ENCODE results near the gene MTA3. TPM values are rescaled to one million over a fixed set of nuclear protein-coding genes. Genes with fewer than 3 reads are reported as not detected.

MTA3 gene
- total RNA-seq, 4 donors from 2014 or later, result 40.0 to 73.2 (median 54.3) TPM

GRCh38 chr2:42653039-42653438 lies 84.6 kb downstream of the MTA3 start:
- intact Hi-C loops (cut with DNase I; ENCODE audit: low total_unique reads) (no loop called here), in situ Hi-C loops (cut with MboI; ENCODE audit: low pct_ligation_motif_present in 1 of 4, low pct_unique_long_range_greater_than_20kb in 1 of 4, low sequenced_read_pairs in 3 of 4) (loop anchor here in 1 of 4 donors (25.0 kb wide), 1 partner anchor 266 kb away; no protein-coding TSS in a partner anchor)
- no peaks in the 10 kb centered on the region for H3K27me3 ChIP-seq
- peaks cover 0 to 7% (median 0%) of the 10 kb centered on the region in 4 donors for H3K4me1 ChIP-seq
- WGBS, 2 donors (ENCODE audit: low coverage in 1 of 2), result 87 to 88% methylated on average over 5 of the region's 5 CpGs
- no peaks in the 10 kb centered on the region for H3K36me3 ChIP-seq
- no peak overlapping the region for H3K4me3 ChIP-seq
- no peaks in the 10 kb centered on the region for H3K9me3 ChIP-seq
- TF ChIP-seq CTCF (IDR thresholded peaks at IDR 0.05), result no peak
- TF ChIP-seq EP300 (IDR thresholded peaks at IDR 0.05; ENCODE audit: low read depth), result no peak
- TF ChIP-seq POLR2AphosphoS5 (IDR thresholded peaks at IDR 0.05), result no peak
- TF ChIP-seq POLR2A (IDR thresholded peaks at IDR 0.05), result no peak
- no peak overlapping the region for H3K27ac ChIP-seq
- no peak for DNase-seq

- in situ Hi-C loops (cut with MboI; ENCODE audit: low pct_ligation_motif_present in 1 of 4, low pct_unique_long_range_greater_than_20kb in 1 of 4, low sequenced_read_pairs in 3 of 4) (loop anchor here in 1 of 4 donors (25.0 kb wide), 1 partner anchor 267 kb away; no protein-coding TSS in a partner anchor), intact Hi-C loops (cut with DNase I; ENCODE audit: low total_unique reads) (no loop called here)
- no peak for TF ChIP-seq POLR2A (IDR thresholded peaks at IDR 0.05)
- no peak for TF ChIP-seq CTCF (IDR thresholded peaks at IDR 0.05)
- no peak for TF ChIP-seq POLR2AphosphoS5 (IDR thresholded peaks at IDR 0.05)
- TF ChIP-seq EP300 (IDR thresholded peaks at IDR 0.05; ENCODE audit: low read depth), result no peak
- no peaks in the 10 kb centered on the region for H3K27me3 ChIP-seq
- no peak for DNase-seq
- WGBS, 2 donors (ENCODE audit: low coverage in 1 of 2), result 98 to 100% methylated on average over 1 to 2 of the region's 2 CpGs
- H3K4me3 ChIP-seq, result no peak overlapping the region
- no peak overlapping the region for H3K27ac ChIP-seq
- no peaks in the 10 kb centered on the region for H3K36me3 ChIP-seq
- H3K9me3 ChIP-seq, result no peaks in the 10 kb centered on the region
- H3K4me1 ChIP-seq, result peaks cover 0 to 7% (median 0%) of the 10 kb centered on the region in 4 donors
These were observed 85.5 kb downstream of the MTA3 start for GRCh38 chr2:42653908-42654445.

- Histone ChIP-seq H3K4me1 (peaks cover 0 to 8% (median 0%) of the 10 kb centered on the region in 4 donors), H3K27ac (no peak overlapping the region), H3K27me3 (no peaks in the 10 kb centered on the region), H3K9me3 (no peaks in the 10 kb centered on the region), H3K36me3 (no peaks in the 10 kb centered on the region), H3K4me3 (no peak overlapping the region)
- TF ChIP-seq CTCF (IDR thresholded peaks at IDR 0.05), result no peak
- no peak for TF ChIP-seq POLR2A (IDR thresholded peaks at IDR 0.05)
- no peak for TF ChIP-seq EP300 (IDR thresholded peaks at IDR 0.05; ENCODE audit: low read depth)
- no peak for TF ChIP-seq POLR2AphosphoS5 (IDR thresholded peaks at IDR 0.05)
- 77 to 80% methylated on average over 8 of the region's 8 CpGs for whole genome bisulfite sequencing, 2 donors (ENCODE audit: low coverage in 1 of 2)
- intact Hi-C loops (cut with DNase I; ENCODE audit: low total_unique reads), result no loop called here
- in situ Hi-C loops (cut with MboI; ENCODE audit: low pct_ligation_motif_present in 1 of 4, low pct_unique_long_range_greater_than_20kb in 1 of 4, low sequenced_read_pairs in 3 of 4), result loop anchor here in 1 of 4 donors (25.0 kb wide), 1 partner anchor 271 kb away; no protein-coding TSS in a partner anchor
- no peak for DNase-seq
These were observed 89.9 kb downstream of the MTA3 start for GRCh38 chr2:42658306-42658705.

GRCh38 chr2:42659609-42660008 lies 91.2 kb downstream of the MTA3 start:
- no peaks in the 10 kb centered on the region for H3K27me3 ChIP-seq
- no peaks in the 10 kb centered on the region for H3K9me3 ChIP-seq
- 53 to 68% methylated on average over 3 to 4 of the region's 4 CpGs for WGBS, 2 donors (ENCODE audit: low coverage in 1 of 2)
- H3K27ac ChIP-seq, result no peak overlapping the region
- intact Hi-C loops (cut with DNase I; ENCODE audit: low total_unique reads) (loop anchor here (5.0 kb wide), 1 partner anchor 147 kb away; no protein-coding TSS in a partner anchor), in situ Hi-C loops (cut with MboI; ENCODE audit: low pct_ligation_motif_present in 1 of 4, low pct_unique_long_range_greater_than_20kb in 1 of 4, low sequenced_read_pairs in 3 of 4) (loop anchor here (5.0 to 25.0 kb wide), 4 partner anchors 145 to 272 kb away; no protein-coding TSS in a partner anchor)
- peaks cover 0 to 4% (median 0%) of the 10 kb centered on the region in 4 donors for H3K4me1 ChIP-seq
- no peaks in the 10 kb centered on the region for H3K36me3 ChIP-seq
- TF ChIP-seq CTCF (IDR thresholded peaks at IDR 0.05) (no peak), EP300 (IDR thresholded peaks at IDR 0.05; ENCODE audit: low read depth) (no peak), POLR2A (IDR thresholded peaks at IDR 0.05) (no peak), POLR2AphosphoS5 (IDR thresholded peaks at IDR 0.05) (no peak)
- DNase-seq, result no peak
- no peak overlapping the region for H3K4me3 ChIP-seq

All from transverse colon (tissue), 4 donors.